HG02763 (cell line): ENCODE results near the gene KCNK1.

Experiments used
- ATAC-seq: cut with Tn5 transposase; IDR thresholded peaks from one replicate; pipeline ENCODE4 v1.9.1; 2021; ENCODE audit warnings: mild to moderate bottlenecking, moderate library complexity; ENCODE audit not compliant: unreplicated experiment

KCNK1 gene

GRCh38 chr1:233613252-233614172 is at the start of gene KCNK1:
Gene KCNK1, plus strand, starts transcription at chr1:233614106. Its CDS starts 66 bp downstream, at chr1:233614172.
- ATAC-seq, result peak; percentile 29

- no peak for ATAC-seq
These were observed 48.6 kb upstream of the KCNK1 start for GRCh38 chr1:233565313-233565712.

- no peak for ATAC-seq
These were observed 47.0 kb upstream of the KCNK1 start for GRCh38 chr1:233566886-233567285.

GRCh38 chr1:233569636-233570035 is 44.3 kb upstream of the KCNK1 start:
- ATAC-seq, result no peak

GRCh38 chr1:233570216-233570615 is 43.7 kb upstream of the KCNK1 start:
- no peak for ATAC-seq

- ATAC-seq, result no peak
These were observed 43.2 kb upstream of the KCNK1 start for GRCh38 chr1:233570706-233571105.

- no peak for ATAC-seq
These were observed 41.0 kb upstream of the KCNK1 start for GRCh38 chr1:233572896-233573295.

GRCh38 chr1:233575450-233575849 is 38.5 kb upstream of the KCNK1 start:
- ATAC-seq, result no peak

GRCh38 chr1:233582439-233582838 is 31.5 kb upstream of the KCNK1 start:
- ATAC-seq, result no peak

- no peak for ATAC-seq
These were observed 29.5 kb upstream of the KCNK1 start for GRCh38 chr1:233584376-233584775.

- no peak for ATAC-seq
These were observed 29.0 kb upstream of the KCNK1 start for GRCh38 chr1:233584931-233585330.

- ATAC-seq, result no peak
These were observed 27.6 kb upstream of the KCNK1 start for GRCh38 chr1:233586301-233586700.

- ATAC-seq, result no peak
These were observed 26.7 kb upstream of the KCNK1 start for GRCh38 chr1:233587196-233587595.

GRCh38 chr1:233587958-233588799 is 25.7 kb upstream of the KCNK1 start:
- ATAC-seq, result no peak

- no peak for ATAC-seq
These were observed 16.4 kb upstream of the KCNK1 start for GRCh38 chr1:233597489-233597901.

GRCh38 chr1:233598891-233599541 is 14.9 kb upstream of the KCNK1 start:
- ATAC-seq, result peak; percentile 75

- peak; percentile 43 for ATAC-seq
These were observed 14.3 kb upstream of the KCNK1 start for GRCh38 chr1:233599542-233600073.

GRCh38 chr1:233600488-233600887 is 13.4 kb upstream of the KCNK1 start:
- no peak for ATAC-seq

- no peak for ATAC-seq
These were observed 10.4 kb upstream of the KCNK1 start for GRCh38 chr1:233603478-233603877.

GRCh38 chr1:233605205-233605604 is 8.7 kb upstream of the KCNK1 start:
- ATAC-seq, result no peak

- no peak for ATAC-seq
These were observed 7.1 kb upstream of the KCNK1 start for GRCh38 chr1:233606813-233607212.
